Peyer's patch (tissue), 4 donors: ENCODE measurements around the gene ENO3. TPM values are rescaled to one million over a fixed set of nuclear protein-coding genes. Genes with fewer than 3 reads are reported as not detected.

Source experiments
- DNase-seq, 3 donors: peaks; one replicate each; pipeline ENCODE4 v3.0.0-alpha.2; 2017 to 2019
- H3K27ac ChIP-seq, 4 donors: fragments of 200-600 bp; sonication (generic); one replicate each; pipeline ENCODE4 v1.5.1; 2016 to 2019
- H3K27me3 ChIP-seq, 2 donors: fragments of 200-600 bp; sonication (generic); one replicate each; pipeline ENCODE4 v1.5.1; 2019
- H3K36me3 ChIP-seq, 3 donors: fragments of 200-600 bp; sonication (generic); one replicate each; pipeline ENCODE4 v1.5.1; 2016 to 2019
- H3K4me1 ChIP-seq, 4 donors: fragments of 200-600 bp; sonication (generic); one replicate each; pipeline ENCODE4 v1.5.1; 2016 to 2019
- H3K4me3 ChIP-seq, 4 donors: fragments of 200-600 bp; sonication (generic); 1 replicate in 3 of 4; 2 replicates in 1 of 4; pipeline ENCODE4 v1.5.1; 2016 to 2019; ENCODE audit warnings: mild to moderate bottlenecking in 1 of 4
- H3K9me3 ChIP-seq, 4 donors: fragments of 200-600 bp; sonication (generic); one replicate each; pipeline ENCODE4 v1.5.1; 2016 to 2019; ENCODE audit warnings: mild to moderate bottlenecking in 1 of 4
- CTCF ChIP-seq, 6 experiments: fragments of 450-650 bp in 4 of 6; fragments of 200-600 bp in 2 of 6; sonication (generic) in 1 of 6; IDR thresholded peaks; one replicate each; pipeline ENCODE4 v1.5.1; 2017 to 2019; ENCODE audit warnings: antibody characterized with exemption in 6 of 6, mild to moderate bottlenecking in 3 of 6, moderate library complexity in 1 of 6
- POLR2A ChIP-seq, 2 donors: fragments of 450-650 bp; IDR thresholded peaks; one replicate each; pipeline ENCODE4 v1.5.1; 2017; ENCODE audit warnings: antibody characterized with exemption in 2 of 2, mild to moderate bottlenecking in 2 of 2, moderate library complexity in 2 of 2
- total RNA-seq, 4 donors: library from RNA; depleted of rRNA; stranded (reverse); fragments of >200 nt; gene quantifications; one replicate each; pipeline ENCODE4 v1.1.0, GENCODE V29; 2016

The ENO3 gene
- total RNA-seq, 4 donors from 2014 or later = 7.4 to 27.7 (median 20.6) TPM

- Histone ChIP-seq H3K27ac (peak overlapping the region; percentile 96 to 99 (median 98)), H3K9me3 (no peaks in the 10 kb centered on the region), H3K4me3 (peak overlapping the region; percentile 95 to 100 (median 98)), H3K27me3 (no peaks in the 10 kb centered on the region), H3K36me3 (peaks cover 0 to 45% (median 0%) of the 10 kb centered on the region in 3 donors), H3K4me1 (peaks cover 4 to 64% (median 43%) of the 10 kb centered on the region in 4 donors)
- no peak for TF ChIP-seq CTCF (IDR thresholded peaks at IDR 0.05)
- no peak for DNase-seq
Observed at GRCh38 chr17:4946312-4946976, 4.5 kb upstream of the ENO3 start.

- peaks cover 0 to 44% (median 0%) of the 10 kb centered on the region in 3 donors for H3K36me3 ChIP-seq
- TF ChIP-seq POLR2A (IDR thresholded peaks at IDR 0.05) (no peak), CTCF (IDR thresholded peaks at IDR 0.05) (no peak)
- DNase-seq = peak in 1 of 3 donors; percentile 37
Observed at GRCh38 chr17:4947010-4947410, 3.9 kb upstream of the ENO3 start.

GRCh38 chr17:4947411-4948165, 3.3 kb upstream of the ENO3 start:
- H3K36me3 ChIP-seq = peaks cover 0 to 39% (median 0%) of the 10 kb centered on the region in 3 donors
- H3K4me1 ChIP-seq = peaks cover 4 to 53% (median 35%) of the 10 kb centered on the region in 4 donors
- peak; percentile 64 to 87 (median 83) for DNase-seq
- TF ChIP-seq CTCF (IDR thresholded peaks at IDR 0.05) (no peak), POLR2A (IDR thresholded peaks at IDR 0.05) (no peak)
- H3K27me3 ChIP-seq = no peaks in the 10 kb centered on the region
- H3K9me3 ChIP-seq = no peaks in the 10 kb centered on the region
- H3K27ac ChIP-seq = peak overlapping the region; percentile 96 to 99 (median 98)
- peak overlapping the region; percentile 95 to 100 (median 98) for H3K4me3 ChIP-seq

More at GRCh38 chr17:4947010-4947410, 3.9 kb upstream of the ENO3 start:
- H3K27ac ChIP-seq = peak overlapping the region; percentile 96 to 99 (median 98)
- H3K4me1 ChIP-seq = peaks cover 4 to 59% (median 37%) of the 10 kb centered on the region in 4 donors
- peak overlapping the region; percentile 95 to 100 (median 98) for H3K4me3 ChIP-seq
- no peaks in the 10 kb centered on the region for H3K27me3 ChIP-seq
- no peaks in the 10 kb centered on the region for H3K9me3 ChIP-seq

- peak within 1 kb of the TSS; percentile 96 to 99 (median 98) for H3K27ac ChIP-seq
- H3K27me3 ChIP-seq = no peaks in the 10 kb centered on the region
Observed at GRCh38 chr17:4948166-4948930, 2.6 kb upstream of the ENO3 start, which contains the start of gene PFN1. Gene PFN1, minus strand, starts transcription at chr17:4948530. Its CDS starts 136 bp downstream, at chr17:4948394.

More at GRCh38 chr17:4948166-4948930, 2.6 kb upstream of the ENO3 start, which contains the start of gene PFN1:
- Histone ChIP-seq H3K4me3 (peak within 1 kb of the TSS; percentile 95 to 100 (median 98)), H3K36me3 (peaks cover 0 to 31% (median 0%) of the 10 kb centered on the region in 3 donors), H3K9me3 (no peaks in the 10 kb centered on the region), H3K4me1 (peaks cover 4 to 45% (median 34%) of the 10 kb centered on the region in 4 donors)
- peak; percentile 93 to 97 (median 96) for DNase-seq
- TF ChIP-seq CTCF (IDR thresholded peaks at IDR 0.05) (peak in 1 of 6 experiments; percentile 9), POLR2A (IDR thresholded peaks at IDR 0.05) (peak; percentile 97)
